Right lobe of liver (tissue), 6 donors: ENCODE results near the gene ACOT7. TPM values are rescaled to one million over a fixed set of nuclear protein-coding genes. Genes with fewer than 3 reads are reported as not detected.

Experiments
- ATAC-seq, 4 donors: fragments of 200-7000 bp; cut with Tn5 transposase; one replicate each; pipeline ENCODE4 v1.9.1; 2020; ENCODE audit warnings: mild to moderate bottlenecking in 4 of 4, moderate library complexity in 4 of 4
- DNase-seq, 3 donors: peaks; one replicate each; pipeline ENCODE4 v3.0.0-alpha.2; 2020
- H3K27ac ChIP-seq, 3 donors: fragments of 200-600 bp; one replicate each; pipeline ENCODE4 v1.8.0; 2022
- H3K27me3 ChIP-seq, 2 donors: fragments of 200-600 bp; one replicate each; pipeline ENCODE4 v1.8.0; 2022
- H3K36me3 ChIP-seq, 4 donors: fragments of 200-600 bp; sonication (generic) in 1 of 4; one replicate each; pipeline versions ENCODE4 v1.5.1 to v1.8.0; 2017 to 2022; ENCODE audit warnings: control low read depth in 1 of 4
- H3K4me1 ChIP-seq, 4 donors: fragments of 200-600 bp; sonication (generic) in 1 of 4; one replicate each; pipeline versions ENCODE4 v1.5.1 to v1.8.0; 2017 to 2022; ENCODE audit warnings: control low read depth in 1 of 4
- H3K4me3 ChIP-seq, 3 donors: fragments of 200-600 bp; one replicate each; pipeline ENCODE4 v1.8.0; 2022
- H3K9me3 ChIP-seq, 4 donors: fragments of 200-600 bp; sonication (generic) in 1 of 4; one replicate each; pipeline versions ENCODE4 v1.5.1 to v1.8.0; 2017 to 2022; ENCODE audit warnings: control low read depth in 1 of 4
- CTCF ChIP-seq, 4 donors: fragments of 200-600 bp in 3 of 4; fragments of 450-650 bp in 1 of 4; IDR thresholded peaks; one replicate each; pipeline versions ENCODE4 v1.5.1 to v1.8.0; 2016 to 2022; ENCODE audit warnings: antibody characterized with exemption in 4 of 4, mild to moderate bottlenecking in 2 of 4
- POLR2A ChIP-seq: fragments of 450-650 bp; IDR thresholded peaks from one replicate; pipeline ENCODE4 v1.6.1; 2017; ENCODE audit warnings: antibody characterized with exemption, mild to moderate bottlenecking
- WGBS: methylation state at CpG from one replicate; pipeline ENCODE4 v1.1.6; 2018; ENCODE audit warnings: low coverage, low lambda C conversion rate; ENCODE audit not compliant: insufficient coverage; ENCODE audit errors: missing lambda C conversion rate; 5-methylcytosine and 5-hydroxymethylcytosine counted together
- intact Hi-C, 2 donors: fragments of 100-400 bp; cut with DNase I; formaldehyde crosslinking; loops; one replicate each; pipeline versions ENCODE4 v1.11.2 to v1.14.1; 2022
- total RNA-seq, 6 experiments: library from RNA; depleted of rRNA in 2 of 6; stranded (reverse); fragments of >200 nt in 2 of 6; fragmentation: NEBNext Ultra II Directional in 3 of 6; extraction: Animal tissue kit (Norgen Biotek cat#: 25700) in 3 of 6; gene quantifications; one replicate each; pipeline versions ENCODE4 v1.1.0 to v1.2.4, GENCODE V29; 2016 to 2023
- donor health status: DM: no; HTN: yes; CAD: no.
- donor health status: DM: no; HTN: no; CAD: no.
- donor health status: DM: no; HTN: no; CAD: no.
- donor health status: DM: no; HTN: yes; CAD: no.
- donor health status: DM: no; HTN: yes; CAD: no.

ACOT7 gene
- total RNA-seq, 6 experiments from 2014 or later: 10.8 to 19.7 (median 14.1) TPM

DNA sequence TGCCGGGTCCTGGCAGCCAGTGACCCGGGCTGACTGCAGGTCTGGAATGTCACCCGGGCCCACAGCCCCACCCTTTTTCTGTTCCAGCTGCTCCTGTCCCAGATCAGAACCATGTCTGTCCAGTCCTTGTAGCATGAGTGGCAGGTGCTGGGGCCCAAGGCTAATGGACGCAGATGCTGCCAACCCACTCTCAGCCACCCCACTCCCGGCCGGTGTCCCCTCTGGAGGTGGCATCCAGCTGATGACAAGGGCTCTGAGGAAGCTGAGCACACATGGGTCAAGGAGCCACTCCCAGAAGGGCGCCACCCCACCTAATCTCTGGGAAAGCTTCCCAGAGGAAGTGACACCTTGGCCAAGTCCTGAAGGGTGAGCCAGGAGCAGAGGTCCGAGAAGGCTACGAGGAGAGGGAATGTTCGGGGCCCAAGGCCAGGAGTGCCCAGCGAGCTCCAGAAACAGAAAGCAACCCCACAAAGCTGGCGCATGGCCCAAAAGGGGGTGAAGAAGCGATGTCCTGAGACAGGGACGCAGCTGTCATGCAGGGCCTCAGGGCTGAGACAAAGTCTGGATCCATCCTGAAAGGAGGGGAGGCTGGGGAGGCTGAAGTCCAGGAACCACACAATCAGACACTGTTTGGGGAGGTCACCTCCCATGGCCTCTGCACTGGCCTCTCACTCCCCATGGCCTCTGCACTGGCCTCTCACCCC, 39.5 kb downstream of the ACOT7 start:
- peak overlapping the region in 2 of 3 donors; percentile 53 to 66 for H3K27ac ChIP-seq
- ATAC-seq (peak; percentile 48 to 61 (median 50)), DNase-seq (peak; percentile 54 to 81 (median 74))
- peaks cover 0 to 80% (median 35%) of the 10 kb centered on the region in 4 donors for H3K4me1 ChIP-seq
- TF ChIP-seq CTCF (IDR thresholded peaks at IDR 0.05) (no peak), POLR2A (no peak)
- WGBS: 22% methylated on average over 8 of the region's 14 CpGs
- H3K36me3 ChIP-seq: no peaks in the 10 kb centered on the region
- no peaks in the 10 kb centered on the region for H3K27me3 ChIP-seq
- intact Hi-C loops: no loop called here
- peak overlapping the region in 1 of 3 donors; percentile 9 for H3K4me3 ChIP-seq
- no peaks in the 10 kb centered on the region for H3K9me3 ChIP-seq

- no peaks in the 10 kb centered on the region for H3K27me3 ChIP-seq
- TF ChIP-seq POLR2A: no peak
- TF ChIP-seq CTCF (IDR thresholded peaks at IDR 0.05): no peak
- WGBS: 15% methylated on average over 6 of the region's 6 CpGs
- intact Hi-C loops: no loop called here
- H3K27ac ChIP-seq: peak overlapping the region in 2 of 3 donors; percentile 53 to 66
- ATAC-seq (peak; percentile 2 to 45 (median 16)), DNase-seq (no peak)
- peak overlapping the region in 1 of 3 donors; percentile 9 for H3K4me3 ChIP-seq
- peaks cover 0 to 75% (median 31%) of the 10 kb centered on the region in 4 donors for H3K4me1 ChIP-seq
- no peaks in the 10 kb centered on the region for H3K9me3 ChIP-seq
- no peaks in the 10 kb centered on the region for H3K36me3 ChIP-seq
Observed at GRCh38 chr1:6353619-6353954, 40.0 kb downstream of the ACOT7 start.

DNA sequence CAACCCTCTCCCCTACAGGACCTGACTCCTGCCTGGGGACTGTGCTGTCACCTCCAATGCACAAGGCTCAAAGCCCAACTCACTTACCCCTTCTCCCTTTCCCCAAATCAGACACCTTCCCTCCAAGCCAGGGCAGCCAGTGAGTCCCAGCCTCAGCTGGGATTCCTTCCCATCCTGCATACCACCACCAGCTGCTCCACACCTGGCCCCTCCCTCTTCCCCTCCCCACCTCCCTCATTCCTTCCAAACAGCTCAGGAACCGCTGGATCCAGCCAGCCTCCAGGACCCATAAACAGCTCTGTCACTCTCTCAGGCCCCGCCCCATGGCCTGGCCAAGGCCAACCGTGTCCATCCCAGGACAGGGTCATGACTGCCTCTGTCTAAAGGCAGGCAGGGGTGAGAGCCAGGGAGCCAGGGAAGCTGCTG, 41.4 kb downstream of the ACOT7 start:
- peak; percentile 78 to 92 (median 90) for DNase-seq
- 26% methylated on average over 3 of the region's 3 CpGs for WGBS

DNA sequence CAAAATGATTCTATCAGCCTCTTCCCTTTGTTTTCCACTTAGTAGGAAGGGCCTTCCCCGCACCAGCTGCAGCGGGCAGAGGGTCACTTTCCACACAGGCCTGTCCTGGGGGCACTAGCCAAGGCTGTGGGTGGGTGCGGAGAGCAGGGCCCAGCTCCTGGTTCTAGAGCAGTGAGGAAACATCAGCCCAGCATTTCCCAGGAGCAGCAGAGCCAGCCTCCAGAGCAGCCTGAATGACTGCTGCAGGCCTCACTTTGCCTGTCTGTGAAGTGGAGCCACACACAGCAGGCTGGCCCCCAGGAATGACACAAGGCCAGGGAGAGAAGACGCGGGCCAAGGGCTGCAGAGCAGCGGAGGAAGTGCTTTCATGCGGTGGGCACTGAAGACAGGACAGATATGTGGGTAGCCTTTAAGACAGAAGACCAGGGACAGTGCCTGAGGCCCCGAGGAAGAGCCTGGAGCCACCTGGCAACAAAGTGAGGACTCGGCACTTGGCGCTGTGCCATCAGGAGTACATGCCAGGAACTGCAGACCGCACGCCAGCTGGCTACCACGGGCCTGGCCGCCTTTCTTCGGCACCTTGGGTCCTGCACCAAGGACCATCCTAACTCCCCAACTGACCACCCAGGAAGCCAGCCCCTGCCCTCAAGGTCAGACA, 42.0 kb downstream of the ACOT7 start:
- Histone ChIP-seq H3K4me3 (no peak overlapping the region), H3K4me1 (peaks cover 0 to 55% (median 23%) of the 10 kb centered on the region in 4 donors), H3K9me3 (no peaks in the 10 kb centered on the region), H3K27ac (peak overlapping the region in 2 of 3 donors; percentile 53 to 66), H3K36me3 (no peaks in the 10 kb centered on the region), H3K27me3 (no peaks in the 10 kb centered on the region)
- ATAC-seq (peak; percentile 30 to 54 (median 34)), DNase-seq (peak; percentile 76 to 90 (median 82))
- no peak for TF ChIP-seq CTCF (IDR thresholded peaks at IDR 0.05)
- TF ChIP-seq POLR2A: no peak
- WGBS: 59% methylated on average over 3 of the region's 15 CpGs
- intact Hi-C loops: no loop called here

More for the DNA sequence above, 41.4 kb downstream of the ACOT7 start:
- H3K4me1 ChIP-seq: peaks cover 0 to 61% (median 26%) of the 10 kb centered on the region in 4 donors
- no peaks in the 10 kb centered on the region for H3K9me3 ChIP-seq
- H3K27me3 ChIP-seq: no peaks in the 10 kb centered on the region
- H3K4me3 ChIP-seq: no peak overlapping the region
- intact Hi-C loops: no loop called here
- TF ChIP-seq CTCF (IDR thresholded peaks at IDR 0.05) (no peak), POLR2A (no peak)
- ATAC-seq: peak; percentile 58 to 72 (median 62)
- no peaks in the 10 kb centered on the region for H3K36me3 ChIP-seq
- H3K27ac ChIP-seq: peak overlapping the region in 2 of 3 donors; percentile 53 to 66
